HG02678 (cell line): Measurements from ENCODE around the gene NPC2.
"Not testable (repeated sequence)": the region's sequence is repeated elsewhere in the genome, so short reads cannot be mapped to it uniquely, and the experiment has no call there.

Experiments
- ATAC-seq: cut with Tn5 transposase; IDR thresholded peaks from one replicate; pipeline ENCODE4 v1.9.1; 2021; ENCODE audit warnings: mild to moderate bottlenecking, moderate library complexity; ENCODE audit not compliant: unreplicated experiment

The NPC2 gene

GRCh38 chr14:74472601-74473000, 20.5 kb downstream of the NPC2 start:
- no peak for ATAC-seq

- ATAC-seq, result no peak
Observed at GRCh38 chr14:74469548-74470518, 23.3 kb downstream of the NPC2 start.

DNA sequence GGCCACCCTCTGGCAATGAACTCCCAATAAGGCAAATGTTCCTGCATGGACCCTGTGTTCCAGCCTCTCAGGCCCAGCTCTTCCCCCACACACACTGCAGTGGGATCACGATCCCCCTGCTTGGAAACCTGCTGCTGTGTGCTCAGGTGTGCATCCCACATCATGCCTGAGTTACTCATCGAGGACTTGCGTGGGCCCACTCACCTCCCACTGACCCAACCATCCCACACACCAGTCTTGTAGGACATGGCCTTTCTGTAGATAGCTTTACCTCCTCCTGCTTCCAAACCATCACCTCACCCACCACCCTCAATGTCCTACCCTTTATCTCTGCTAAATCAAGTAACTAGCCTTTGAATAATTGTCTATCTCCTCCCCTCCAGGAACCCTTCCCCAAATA, 24.6 kb downstream of the NPC2 start:
- no peak for ATAC-seq

- ATAC-seq, result no peak
Observed at GRCh38 chr14:74465335-74465734, 27.8 kb downstream of the NPC2 start.

DNA sequence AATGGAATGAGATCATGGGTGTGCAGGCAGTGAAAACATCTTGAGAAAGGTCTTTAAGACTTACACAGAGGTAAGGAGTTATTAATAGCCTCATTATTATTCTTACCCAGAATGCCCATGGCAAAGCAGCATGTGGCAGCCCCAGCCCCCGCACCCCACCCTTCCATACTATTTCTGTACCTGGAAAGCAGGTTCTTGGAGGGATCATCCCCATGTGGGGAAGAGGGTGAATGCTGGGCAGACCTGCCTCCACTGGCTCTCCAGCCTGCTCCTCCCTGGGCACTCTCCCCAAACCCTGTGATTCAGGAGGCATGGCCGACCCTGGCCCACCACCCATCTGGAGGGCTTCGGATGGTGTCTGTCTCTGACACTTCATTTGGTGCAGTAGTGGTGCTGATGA, 28.3 kb downstream of the NPC2 start:
- no peak for ATAC-seq

- no peak for ATAC-seq
Observed at GRCh38 chr14:74463697-74464096, 29.4 kb downstream of the NPC2 start.

- ATAC-seq, result no peak
Observed at GRCh38 chr14:74462993-74463392, 30.1 kb downstream of the NPC2 start.

DNA sequence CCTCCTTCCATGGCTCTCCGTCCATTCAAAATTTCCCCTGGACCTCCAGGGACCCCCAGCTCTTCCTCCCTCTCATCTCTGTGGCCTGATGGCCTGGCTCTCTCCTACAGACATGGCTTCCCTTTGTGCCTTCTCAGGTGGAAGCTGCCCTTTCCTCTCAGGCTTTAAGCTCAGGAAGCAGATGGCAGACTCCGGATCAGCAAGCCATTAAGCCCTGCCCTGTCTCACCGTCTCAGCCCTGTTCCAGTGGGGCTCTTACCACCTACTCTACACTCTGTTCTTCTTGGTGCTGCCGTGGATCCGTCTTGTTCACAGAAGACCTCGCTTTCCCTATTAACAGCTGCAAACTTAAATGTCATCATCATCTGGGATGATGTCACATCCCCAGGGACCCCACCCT, 33.1 kb downstream of the NPC2 start:
- no peak for ATAC-seq

GRCh38 chr14:74459289-74459946, 33.7 kb downstream of the NPC2 start:
- ATAC-seq, result no peak

DNA sequence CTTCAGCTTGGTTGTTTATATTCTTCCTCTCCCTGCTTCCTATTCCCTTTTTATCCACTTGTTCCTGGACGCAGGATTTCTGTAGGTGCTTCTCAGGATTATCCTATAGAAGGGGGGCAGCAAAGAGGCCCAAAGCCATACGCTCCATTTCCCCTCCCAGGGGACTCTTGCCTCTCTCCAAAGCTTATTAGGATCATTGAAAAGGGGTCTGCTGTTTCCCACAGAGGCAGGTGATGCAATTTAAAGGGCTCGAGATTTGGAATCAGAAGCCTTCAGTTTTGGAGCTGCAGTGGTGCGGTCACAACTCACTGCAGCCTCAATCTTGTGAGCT, 35.6 kb downstream of the NPC2 start:
- ATAC-seq, result no peak

DNA sequence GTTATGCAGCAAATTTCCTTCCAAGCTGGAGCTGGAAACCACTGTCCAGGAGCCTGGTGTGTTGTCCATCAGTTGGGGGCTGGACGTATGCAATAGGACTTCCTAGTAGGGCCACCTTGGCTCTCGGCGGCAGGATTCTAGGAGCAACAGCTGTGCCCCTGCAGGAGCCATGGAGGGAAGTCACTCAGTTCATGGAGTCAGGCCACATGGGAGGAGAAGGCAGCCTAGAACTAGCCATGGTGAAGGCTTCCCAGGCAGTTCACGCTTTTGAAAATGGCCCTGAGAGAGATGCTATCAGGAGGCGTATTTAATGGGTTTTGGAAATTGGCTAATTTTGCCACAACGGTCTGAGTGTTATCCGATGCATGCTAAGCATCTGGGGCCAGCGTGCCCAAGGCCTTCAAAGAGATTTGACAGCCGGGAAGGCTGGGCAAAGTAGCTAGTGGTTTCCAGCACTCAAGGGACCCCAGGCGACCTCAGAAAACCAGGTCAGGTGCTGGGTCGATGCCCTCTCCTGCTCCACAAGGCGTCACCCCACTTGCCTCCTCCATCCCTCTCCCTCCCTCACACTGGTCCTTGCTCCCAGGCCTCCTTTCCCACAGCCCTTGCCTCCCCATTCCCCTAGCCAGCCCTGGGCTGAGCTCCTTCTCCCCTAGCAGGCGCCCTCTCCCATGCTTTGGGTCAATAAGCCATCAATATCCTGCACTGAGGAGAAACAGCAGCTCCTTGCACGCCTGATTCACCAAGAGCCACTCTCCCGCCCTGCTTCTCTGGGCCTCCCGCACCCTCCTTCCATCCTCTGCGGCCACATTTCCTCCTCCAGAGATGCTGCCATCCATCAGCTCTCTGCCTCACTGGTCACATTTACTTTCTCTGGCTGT, 36.2 kb downstream of the NPC2 start:
- no peak for ATAC-seq

GRCh38 chr14:74454397-74454796, 38.7 kb downstream of the NPC2 start:
- ATAC-seq, result not testable (repeated sequence)

DNA sequence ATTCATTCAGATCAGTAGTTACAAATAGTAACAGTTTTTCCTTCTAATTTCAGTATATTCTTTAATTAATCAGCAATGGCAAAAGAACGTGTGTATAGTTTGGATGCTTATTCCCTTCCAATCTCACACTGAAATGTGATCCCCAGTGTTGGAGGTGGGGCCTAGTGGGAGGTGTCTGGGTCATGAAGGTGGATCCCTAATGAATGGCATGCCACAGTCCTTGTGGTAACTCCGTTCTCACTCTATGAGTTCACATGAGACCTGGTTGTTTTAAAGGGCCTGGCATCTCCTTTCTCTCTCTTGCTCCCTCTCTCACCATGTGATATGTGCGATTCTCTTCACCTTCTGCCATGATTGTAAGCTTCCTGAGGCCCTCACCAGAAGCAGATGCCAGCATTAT, 48.2 kb downstream of the NPC2 start:
- ATAC-seq, result no peak

GRCh38 chr14:74442757-74443156, 50.3 kb downstream of the NPC2 start:
- ATAC-seq, result no peak

GRCh38 chr14:74441113-74441512, 52.0 kb downstream of the NPC2 start:
- no peak for ATAC-seq

- ATAC-seq, result no peak
Observed at GRCh38 chr14:74438351-74438915, 54.7 kb downstream of the NPC2 start.

GRCh38 chr14:74437496-74438053, 55.5 kb downstream of the NPC2 start:
- no peak for ATAC-seq

DNA sequence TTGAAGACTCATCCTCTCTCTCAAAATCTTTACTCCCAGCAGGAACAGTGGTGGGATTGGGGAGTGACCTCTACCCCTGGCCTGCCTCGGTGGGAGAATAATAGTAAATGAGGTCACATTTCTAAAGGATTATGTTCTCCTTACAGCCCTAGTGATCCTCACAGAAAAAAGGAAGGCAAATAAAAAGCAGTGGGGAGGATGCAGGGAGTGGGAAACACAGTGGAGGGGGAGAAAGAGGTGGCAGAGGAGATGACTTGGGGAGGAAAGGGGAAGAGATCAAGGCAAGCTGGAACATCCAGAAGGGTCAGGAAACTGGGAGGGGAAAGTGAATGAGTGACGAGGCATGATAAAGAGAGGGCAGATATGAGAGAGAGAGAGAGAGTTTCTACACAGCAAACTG, 58.8 kb downstream of the NPC2 start:
- no peak for ATAC-seq

DNA sequence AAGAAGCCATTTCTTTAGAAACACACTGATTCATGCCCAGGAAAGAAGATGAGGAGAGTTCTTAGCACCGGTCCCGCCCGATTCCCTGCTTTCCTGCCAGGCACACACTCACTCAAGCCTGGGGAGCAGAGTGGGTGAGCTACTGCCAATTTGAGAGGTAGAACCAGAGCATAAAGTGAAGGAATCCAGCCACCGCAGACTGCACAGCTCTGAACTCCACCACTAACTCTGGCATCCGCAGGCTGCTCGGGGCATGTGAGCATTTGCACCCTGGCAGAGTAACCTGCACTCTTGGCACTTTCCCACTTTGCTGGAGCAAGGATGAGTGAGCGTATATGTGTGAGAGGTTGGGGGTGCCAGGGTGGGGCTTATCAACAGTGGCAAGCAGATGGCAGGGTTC, 63.1 kb downstream of the NPC2 start:
- no peak for ATAC-seq
